SK-MEL-5 (cell line): ENCODE measurements around the gene GARIN5B. TPM values are rescaled to one million over a fixed set of nuclear protein-coding genes. Genes with fewer than 3 reads are reported as not detected.

Experiments used
- DNase-seq: peaks from one replicate; pipeline ENCODE4 v3.0.0-alpha.2; 2016; ENCODE audit warnings: low read depth, low spot score
- in situ Hi-C: cut with HindIII; loops from 2 replicates; pipeline ENCODE4 v1.10.0; 2016; ENCODE audit warnings: low sequenced_read_pairs, high pct_unique_total_duplicates, low pct_unique_long_range_greater_than_20kb
- total RNA-seq: library from RNA; depleted of rRNA; stranded (reverse); fragments of >200 nt; shearing (Covaris generic); gene quantifications from 2 replicates; pipeline ENCODE4 v1.2.3, GENCODE V29; 2014

The GARIN5B gene
- total RNA-seq, 1 experiment from 2014 or later, result not detected

DNA sequence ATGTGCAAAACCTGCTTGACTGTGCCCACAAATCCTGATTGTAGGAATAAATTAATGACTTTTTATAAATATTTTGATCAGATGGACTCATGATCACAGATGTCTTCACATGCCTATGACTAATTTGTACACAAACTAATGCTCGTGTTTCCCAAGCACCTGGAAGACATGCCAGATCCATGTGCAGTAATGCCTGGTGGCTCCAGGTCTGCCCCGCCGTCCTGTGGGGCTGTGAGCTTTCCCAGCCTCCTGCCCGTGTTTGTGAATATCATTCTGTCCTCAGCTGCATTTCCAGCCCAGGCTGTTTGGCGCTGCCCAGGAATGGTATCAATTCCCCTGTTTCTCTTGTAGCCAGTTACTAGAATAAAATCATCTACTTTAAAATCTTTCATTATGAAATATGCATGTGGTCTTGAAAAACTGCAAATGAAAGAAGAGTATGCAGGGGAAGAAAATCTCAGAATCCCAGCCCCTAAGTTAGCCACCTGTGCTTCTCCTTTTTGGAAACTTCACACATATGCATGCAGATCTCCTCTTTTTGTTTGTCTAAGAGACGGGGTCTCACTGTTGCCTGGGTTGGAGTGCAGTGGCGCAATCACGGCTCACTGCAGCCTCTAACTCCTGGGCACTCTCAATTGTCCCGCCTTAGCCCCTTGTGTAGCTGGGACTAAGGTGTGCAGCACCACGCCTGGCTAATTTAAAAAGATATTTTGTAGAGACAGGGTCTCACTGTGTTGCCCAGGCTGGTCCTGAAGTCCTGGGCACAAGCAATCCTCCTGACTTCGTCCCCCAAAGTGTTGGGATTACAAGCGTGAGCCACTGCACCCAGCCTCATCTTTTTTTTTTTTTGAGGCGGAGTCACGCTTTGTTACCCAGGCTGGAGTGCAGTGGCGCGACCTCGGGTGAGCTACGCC lies 28.9 kb upstream of the GARIN5B start:
- in situ Hi-C loops, result no loop called here
- no peak for DNase-seq

DNA sequence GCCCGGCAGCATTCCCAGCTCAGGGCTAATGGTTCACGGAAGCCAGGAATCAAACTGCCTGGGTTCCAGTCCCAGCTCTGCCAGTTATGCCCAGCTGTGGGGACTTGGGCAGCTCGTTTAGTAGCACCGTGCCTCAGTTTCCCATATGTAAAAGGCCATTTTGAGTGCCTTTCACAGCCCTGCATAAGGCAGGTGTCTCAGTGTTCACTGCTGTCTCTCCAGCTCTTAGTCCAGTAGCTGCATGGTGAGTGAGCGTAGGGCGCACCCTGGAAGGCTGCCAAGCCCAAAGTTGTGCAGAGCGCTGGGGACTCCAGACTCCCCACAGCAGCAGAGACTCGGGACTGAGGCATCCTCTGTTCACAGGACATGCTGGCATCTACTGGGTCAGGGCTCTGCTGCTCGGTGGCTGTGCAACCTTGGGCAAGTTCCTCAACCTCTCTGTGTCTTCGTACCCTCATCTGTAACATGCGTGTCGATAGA lies 28.2 kb upstream of the GARIN5B start:
- in situ Hi-C loops, result no loop called here
- no peak for DNase-seq

DNA sequence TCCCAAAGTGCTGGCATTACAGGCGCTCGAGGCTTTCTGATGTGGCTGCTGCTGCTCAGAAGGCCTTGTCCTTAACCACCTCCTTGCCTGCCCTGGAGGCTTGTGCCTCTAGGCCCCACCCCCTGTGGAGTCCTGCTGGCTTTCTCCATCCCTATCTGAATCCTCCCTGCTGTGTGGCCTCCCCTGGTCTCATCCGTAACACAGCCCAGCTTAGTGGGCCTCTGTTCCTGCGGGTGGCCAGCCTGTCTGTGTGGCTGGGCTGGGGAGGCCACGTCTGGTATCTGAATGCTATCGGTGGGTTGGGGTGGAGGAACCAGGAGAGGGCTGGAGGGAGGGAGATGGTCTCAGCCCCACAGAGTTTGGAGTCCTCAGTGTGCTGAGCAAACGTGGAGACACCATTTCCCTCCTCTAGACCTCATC lies 27.4 kb upstream of the GARIN5B start:
- no peak for DNase-seq
- in situ Hi-C loops, result no loop called here

DNA sequence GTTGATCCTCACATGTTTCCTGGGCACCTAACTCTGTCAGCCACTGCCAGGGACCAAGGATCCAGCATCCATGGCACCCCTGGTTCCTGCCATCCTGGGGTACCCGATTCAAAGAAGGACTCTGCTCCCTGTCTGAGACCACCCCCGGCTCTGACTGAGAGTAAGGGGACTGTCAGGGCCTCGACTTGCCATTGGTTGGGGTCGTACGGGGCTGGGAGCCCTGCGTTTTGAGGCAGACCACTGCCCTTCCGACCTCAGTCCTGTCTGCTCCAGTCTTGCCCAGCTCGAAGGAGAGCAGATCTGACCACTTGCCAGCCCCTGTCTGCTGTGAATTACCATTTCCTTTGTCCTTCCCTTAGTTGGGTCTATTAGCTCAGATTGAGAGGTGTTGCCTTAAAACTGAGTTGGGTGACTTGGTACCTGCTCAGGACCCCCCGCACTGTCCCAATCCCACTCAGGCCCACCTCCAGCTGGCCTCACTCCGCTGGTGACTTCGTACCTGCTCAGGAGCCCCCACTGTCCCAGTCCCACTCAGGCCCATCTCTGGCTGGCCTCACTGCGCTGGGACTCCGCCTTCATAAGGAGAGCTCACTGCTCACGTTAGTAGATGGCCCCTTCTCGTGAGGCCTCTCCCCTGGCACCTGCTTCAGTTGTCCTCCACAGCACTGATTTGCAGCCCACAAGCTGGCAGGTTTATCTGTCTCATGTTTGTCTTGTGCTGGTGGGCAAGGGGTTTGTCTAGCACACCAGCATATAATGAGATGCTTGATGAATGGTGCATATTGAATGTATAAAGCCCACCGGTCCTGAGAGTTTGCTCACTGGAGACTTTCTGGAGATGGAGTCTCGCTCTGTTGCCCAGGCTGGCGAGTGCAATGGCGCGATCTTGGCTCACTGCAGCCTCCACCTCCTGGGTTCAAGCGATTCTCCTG lies 26.6 kb upstream of the GARIN5B start:
- in situ Hi-C loops, result no loop called here

DNA sequence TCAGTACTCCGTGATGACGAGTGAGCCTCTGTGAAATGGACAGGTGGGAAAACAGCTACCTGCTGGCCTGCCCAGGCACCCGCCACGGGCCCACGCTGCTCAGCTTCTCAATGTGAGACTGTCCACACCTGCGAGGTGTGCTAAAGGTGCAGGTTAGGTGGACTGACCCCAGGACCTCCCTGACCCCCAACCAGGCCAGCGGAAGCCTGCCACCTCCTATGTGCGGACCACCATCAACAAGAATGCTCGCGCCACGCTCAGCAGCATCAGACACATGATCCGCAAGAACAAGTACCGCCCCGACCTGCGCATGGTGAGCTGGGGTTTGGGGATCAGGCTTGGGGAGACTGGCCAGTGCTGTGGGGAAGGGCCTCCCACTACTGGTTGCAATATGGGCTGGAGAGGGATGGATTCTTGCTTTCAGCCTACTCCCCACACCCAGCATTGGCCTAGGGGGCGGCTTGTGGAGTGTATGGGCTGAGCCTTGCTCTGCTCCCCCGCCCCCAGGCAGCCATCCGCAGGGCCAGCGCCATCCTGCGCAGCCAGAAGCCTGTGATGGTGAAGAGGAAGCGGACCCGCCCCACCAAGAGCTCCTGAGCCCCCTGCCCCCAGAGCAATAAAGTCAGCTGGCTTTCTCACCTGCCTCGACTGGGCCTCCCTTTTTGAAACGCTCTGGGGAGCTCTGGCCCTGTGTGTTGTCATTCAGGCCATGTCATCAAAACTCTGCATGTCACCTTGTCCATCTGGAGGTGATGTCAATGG lies 24.9 kb upstream of the GARIN5B start:
- no peak for DNase-seq
- in situ Hi-C loops, result no loop called here

More for the DNA sequence above, 26.6 kb upstream of the GARIN5B start:
- DNase-seq, result no peak

DNA sequence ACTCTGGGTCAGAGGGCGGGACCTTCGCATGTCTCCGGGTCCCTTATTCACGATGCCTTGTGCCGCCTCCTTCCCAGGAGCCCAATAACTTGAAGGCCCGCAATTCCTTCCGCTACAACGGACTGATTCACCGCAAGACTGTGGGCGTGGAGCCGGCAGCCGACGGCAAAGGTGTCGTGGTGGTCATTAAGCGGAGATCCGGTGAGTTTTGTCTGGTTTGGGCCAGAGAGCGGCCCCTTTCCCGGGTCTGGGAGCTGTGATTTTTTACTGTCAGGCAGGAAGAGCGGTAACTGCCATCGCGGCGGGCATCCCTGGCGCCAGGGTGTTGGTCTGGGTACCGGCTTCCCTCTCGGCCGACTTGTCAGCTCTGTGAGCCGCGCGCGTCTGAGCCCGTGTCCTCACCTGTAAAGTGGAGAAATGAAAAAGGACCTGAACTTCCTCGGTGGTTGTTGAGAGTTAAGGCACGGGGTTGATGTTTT lies 23.5 kb upstream of the GARIN5B start:
- DNase-seq, result no peak
- in situ Hi-C loops, result no loop called here

DNA sequence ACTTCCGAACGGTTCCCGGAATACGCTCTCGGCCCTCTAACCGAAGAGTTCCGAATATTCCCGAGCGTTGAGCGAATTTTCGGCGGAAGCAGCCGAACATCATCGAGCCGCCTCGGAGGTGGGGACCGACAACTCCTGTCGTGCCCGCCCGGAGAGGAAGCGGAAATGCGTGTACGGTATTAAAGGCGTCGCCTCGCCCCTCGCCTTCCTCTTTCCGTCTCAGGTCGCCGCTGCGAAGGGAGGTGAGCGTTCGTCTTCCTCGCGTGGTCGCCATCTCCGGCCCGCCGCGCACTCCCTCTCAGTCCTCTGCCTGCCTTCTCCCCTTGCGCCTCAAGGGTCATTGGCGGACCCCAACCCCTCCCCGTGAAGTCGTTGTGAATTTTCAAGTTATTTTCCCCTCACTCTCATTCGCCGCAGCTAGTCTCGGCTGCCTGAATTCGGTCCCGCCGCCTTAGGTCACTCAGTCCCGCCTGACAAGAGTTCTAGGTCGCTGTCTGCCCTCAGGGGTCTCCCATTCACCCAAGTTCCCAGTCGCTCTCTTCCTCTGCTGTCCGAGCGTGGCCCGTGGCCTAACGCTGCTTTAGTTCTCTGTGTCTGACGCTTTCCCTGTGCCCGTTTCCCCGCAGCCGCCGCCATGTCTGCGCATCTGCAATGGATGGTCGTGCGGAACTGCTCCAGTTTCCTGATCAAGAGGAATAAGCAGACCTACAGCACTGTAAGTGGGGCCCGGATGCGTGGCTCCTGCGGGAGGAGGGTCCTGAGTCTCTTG lies 22.8 kb upstream of the GARIN5B start, which contains the start of gene RPL28:
TSS of gene RPL28 (plus strand) at position 209 of the 769 bp plus-strand sequence. CDS start at position 635, 426 bp downstream.
- in situ Hi-C loops, result no loop called here
- peak; percentile 98 for DNase-seq

DNA sequence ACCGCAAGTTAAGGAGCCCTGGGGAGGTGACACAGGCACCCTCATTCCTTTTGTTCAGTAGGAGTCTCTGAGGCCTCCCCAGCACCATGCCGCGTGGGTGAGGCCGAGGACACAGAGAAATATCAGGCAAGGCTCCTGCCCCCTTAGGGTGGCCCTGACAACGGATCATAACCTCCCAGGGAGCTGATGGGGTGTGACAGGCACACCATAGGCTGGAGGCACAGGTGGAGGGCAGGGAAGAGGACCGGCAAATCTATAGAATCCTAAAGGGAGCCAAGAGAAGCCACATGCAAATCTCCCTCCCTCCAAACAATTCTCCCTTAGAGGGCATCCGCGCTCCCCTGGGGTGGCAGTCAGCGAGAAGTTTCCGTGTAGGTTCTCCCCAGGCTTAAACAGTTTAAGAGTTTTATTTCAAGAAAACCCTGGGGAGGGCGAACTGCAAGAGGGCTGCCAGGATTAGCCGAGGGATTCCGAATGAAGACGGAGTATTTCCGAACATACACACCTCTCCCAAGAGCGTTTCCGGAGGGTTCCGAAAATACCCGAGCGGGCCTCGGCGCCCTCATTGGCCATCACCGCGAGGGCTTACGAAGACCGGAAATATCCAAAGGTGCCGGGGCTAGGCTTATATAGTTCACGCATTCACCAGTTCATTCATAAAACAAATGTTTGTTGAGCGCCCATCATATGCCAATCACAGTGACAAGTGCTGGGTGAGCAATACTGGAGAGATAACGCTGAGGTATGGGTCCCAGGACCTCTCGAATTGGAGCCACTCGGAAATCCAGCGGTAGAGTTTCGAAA lies 22.1 kb upstream of the GARIN5B start:
- peak; percentile 95 for DNase-seq
- in situ Hi-C loops, result no loop called here

DNA sequence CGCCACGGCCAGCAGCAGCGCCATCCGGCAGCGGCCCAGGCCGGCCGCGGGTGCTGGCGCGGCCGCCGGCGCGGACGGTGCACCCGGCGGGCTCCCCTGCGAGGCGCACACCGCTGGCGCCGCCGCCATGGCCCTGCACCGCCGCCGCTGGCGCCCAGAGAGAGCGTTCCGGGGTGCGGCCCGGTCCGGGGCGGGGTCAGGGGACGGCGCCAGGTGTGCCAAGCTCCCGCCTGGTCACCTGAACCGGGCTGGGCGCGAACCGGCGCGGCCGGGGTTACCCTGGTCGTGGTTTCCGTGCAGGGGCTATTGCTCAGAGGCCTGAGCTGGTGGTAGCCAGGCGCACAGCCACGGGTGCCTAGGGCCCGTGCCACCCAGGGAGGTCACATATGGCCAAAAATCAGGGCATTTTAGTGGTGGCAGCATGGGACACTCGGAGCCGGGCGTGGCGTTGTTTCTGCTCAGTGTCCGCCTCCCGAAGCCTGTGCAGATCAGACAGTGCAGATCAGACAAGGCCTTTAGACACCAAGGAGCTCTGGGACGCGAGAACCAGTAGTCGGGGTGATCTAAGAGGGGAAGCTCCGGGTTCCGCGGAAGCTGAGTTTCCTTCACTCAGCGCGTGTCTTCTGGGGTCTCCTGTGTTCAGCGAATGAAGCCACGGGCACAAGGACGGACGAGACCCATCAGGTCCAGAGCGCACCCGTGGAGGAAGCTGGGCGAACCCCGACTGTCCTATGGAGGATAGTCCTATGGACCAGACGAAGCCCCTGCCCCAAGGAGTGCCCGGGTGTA lies 21.3 kb upstream of the GARIN5B start, which contains the start of gene TMEM238:
TSS of gene TMEM238 (minus strand) at position 162 of the 789 bp plus-strand sequence. CDS start at position 129, 33 bp downstream.
- in situ Hi-C loops, result no loop called here
- no peak for DNase-seq

DNA sequence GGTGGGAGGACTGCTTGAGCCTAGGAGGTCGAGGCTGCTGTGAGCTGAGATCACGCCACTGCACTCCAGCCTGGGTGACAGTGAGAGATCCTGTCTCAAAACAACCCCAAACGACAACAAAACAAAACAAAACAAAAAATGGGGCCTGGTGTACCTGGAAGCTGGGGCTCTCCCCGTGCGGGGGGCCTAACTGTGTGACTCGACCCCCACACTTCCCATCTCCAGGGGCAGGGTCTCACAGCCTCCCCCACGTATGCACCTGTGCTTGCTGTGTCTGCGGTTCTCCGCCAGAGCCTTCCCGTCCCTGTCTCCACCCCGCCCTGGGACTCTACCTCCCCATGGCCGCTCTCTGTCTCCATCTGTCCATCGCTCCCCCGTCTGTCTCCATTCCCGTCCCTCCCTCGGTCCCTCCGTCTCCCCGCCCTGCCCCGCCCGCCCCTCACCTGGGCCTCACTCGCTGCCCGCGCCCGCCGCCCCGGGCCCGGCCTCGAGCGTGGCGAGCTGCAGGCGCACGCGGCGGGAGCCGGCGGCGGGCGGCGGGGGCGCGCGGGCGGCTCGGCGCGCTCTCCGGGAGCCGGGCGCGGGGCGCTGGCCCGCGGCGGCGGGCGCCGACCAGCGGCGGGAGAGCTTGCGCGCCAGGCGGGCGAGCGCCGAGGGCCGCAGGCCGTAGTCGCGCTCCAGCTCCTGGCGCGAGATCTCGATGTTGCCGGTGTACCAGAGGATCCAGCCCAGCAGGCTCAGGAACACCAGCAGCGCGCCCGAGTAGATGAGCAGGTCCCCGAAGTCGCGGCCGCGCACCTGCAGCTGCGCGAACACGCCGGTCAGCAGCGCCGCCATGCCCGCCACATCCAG lies 20.4 kb upstream of the GARIN5B start:
- in situ Hi-C loops, result no loop called here
- no peak for DNase-seq

DNA sequence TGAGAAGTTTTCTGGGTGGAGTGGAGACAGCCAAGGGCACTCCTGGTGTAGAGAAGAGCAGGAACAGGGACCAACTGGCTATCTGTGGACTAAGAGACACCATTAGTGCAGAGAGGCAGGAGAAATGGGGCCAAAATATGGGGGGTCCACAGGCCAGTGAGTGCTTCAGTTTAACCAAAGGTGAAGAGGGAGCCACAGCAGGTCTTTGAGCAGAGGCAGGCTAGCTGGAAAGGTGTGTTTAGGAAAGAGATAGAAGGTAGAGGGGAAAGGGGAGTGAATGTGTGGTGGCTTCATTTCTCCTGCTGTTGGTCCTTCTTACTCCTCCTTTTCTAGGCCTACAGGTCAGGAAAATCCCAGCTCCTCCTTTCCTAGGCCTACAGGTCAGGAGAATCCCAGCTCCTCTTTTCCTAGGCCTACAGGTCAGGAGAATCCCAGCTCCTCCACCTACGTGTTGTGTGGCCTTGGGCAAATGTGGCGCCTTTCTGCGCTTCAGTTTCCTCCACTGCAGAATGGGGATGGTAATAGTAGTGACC lies 19.5 kb upstream of the GARIN5B start:
- DNase-seq, result no peak
- in situ Hi-C loops, result no loop called here

DNA sequence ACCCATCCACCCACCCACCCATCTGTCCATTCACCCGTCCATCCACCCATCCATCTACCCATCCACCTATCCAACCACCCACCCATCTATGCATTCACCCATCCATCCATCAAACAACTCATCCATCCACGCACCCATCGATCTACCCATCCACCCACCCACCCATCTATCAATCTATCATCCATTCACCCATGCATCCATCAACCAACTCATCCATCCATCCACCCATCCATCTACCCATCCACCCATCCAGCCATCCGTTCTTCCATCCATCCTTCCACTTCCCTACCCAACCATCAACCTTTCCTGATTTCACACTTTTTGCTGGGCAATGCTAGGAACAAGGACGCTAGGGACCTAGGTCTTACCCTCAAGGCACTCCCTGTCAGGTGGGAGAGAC lies 19.0 kb upstream of the GARIN5B start:
- in situ Hi-C loops, result no loop called here
- no peak for DNase-seq

DNA sequence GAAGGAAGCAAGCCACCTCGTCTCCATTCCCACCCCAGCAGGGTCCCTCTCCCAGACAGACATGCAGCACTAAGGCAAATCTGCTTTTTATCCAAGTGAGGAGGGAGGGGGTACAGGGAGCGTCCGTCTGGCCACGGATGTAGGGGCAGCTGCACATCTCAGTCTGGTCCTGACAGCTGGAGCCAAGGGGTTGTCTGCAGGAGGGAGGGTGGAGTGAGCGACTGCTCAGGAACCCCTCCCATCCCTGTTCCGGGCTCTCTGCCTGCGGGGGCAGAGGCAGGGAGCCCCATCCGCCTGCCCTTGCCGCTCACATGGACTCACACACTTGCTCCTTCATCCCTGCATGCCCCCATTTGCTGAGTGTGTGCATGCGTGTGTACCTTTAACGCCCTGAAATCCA lies 16.1 kb upstream of the GARIN5B start:
- in situ Hi-C loops, result no loop called here
- no peak for DNase-seq
